ENCODE measurements around the gene CALD1. TPM values are rescaled to one million over a fixed set of nuclear protein-coding genes. Genes with fewer than 3 reads are reported as not detected.

CALD1 gene
- polyA plus RNA-seq, 1 donor (not counting 4 experiments of a cell fraction or from before 2014, with no cell fraction given) = 229 TPM

GRCh38 chr7:135012229-135012628 lies 232.8 kb downstream of the CALD1 start:
- no peak overlapping the region for H3K4me2 ChIP-seq (ENCODE audit: control insufficient read depth, extremely low read depth, insufficient read depth, low read depth, low read length)
- H3K4me3 ChIP-seq (ENCODE audit: control insufficient read depth in 2 of 3, extremely low read depth in 1 of 3, insufficient read depth in 2 of 3, low read depth in 1 of 3, low read length in 3 of 3) = no peak overlapping the region
- H3K79me2 ChIP-seq (ENCODE audit: control insufficient read depth, insufficient read depth, low read length) = no peaks in the 10 kb centered on the region
- H3K27ac ChIP-seq (ENCODE audit: control insufficient read depth, insufficient read depth, low read length) = no peak overlapping the region
- H3K27me3 ChIP-seq (ENCODE audit: control insufficient read depth, extremely low read depth, insufficient read depth, low read length) = no peaks in the 10 kb centered on the region
- no peaks in the 10 kb centered on the region for H3K4me1 ChIP-seq (ENCODE audit: control insufficient read depth, extremely low read depth, insufficient read depth, low read length)
- dilution Hi-C loops (cut with MboI; ENCODE audit: extremely low pct_ligation_motif_present, low sequenced_read_pairs) = no loop called here
- DNase-seq (ENCODE audit: low read depth, low spot score) (no peak), FAIRE-seq (no peak)
- no peaks in the 10 kb centered on the region for H3K9me1 ChIP-seq (ENCODE audit: control insufficient read depth, extremely low read depth, insufficient read depth, low read length)
- no peak overlapping the region for H2AFZ ChIP-seq (ENCODE audit: control insufficient read depth, low read length)
- no peaks in the 10 kb centered on the region for H4K20me1 ChIP-seq (ENCODE audit: control insufficient read depth, extremely low read depth, insufficient read depth, low read length)
- TF ChIP-seq CTCF (optimal IDR thresholded peaks at IDR 0.05 in 1 of 3, IDR thresholded peaks at IDR 0.05 in 1 of 3, conservative IDR thresholded peaks at IDR 0.05 in 1 of 3; ENCODE audit: extremely low read depth in 1 of 3, insufficient read depth in 2 of 3, low read length in 3 of 3) (no peak), EZH2 (IDR thresholded peaks at IDR 0.05; ENCODE audit: low read length) (no peak)
- H3K9me3 ChIP-seq (ENCODE audit: control insufficient read depth, low read depth, low read length) = no peaks in the 10 kb centered on the region
- no peaks in the 10 kb centered on the region for H3K36me3 ChIP-seq (ENCODE audit: control insufficient read depth in 2 of 2, extremely low read depth in 1 of 2, insufficient read depth in 2 of 2, low read length in 2 of 2)
- H3K9ac ChIP-seq (ENCODE audit: control insufficient read depth, extremely low read depth, insufficient read depth, low read length) = no peak overlapping the region

Small RNA genes within 50 kb of the gene (small RNA-seq; reads per million reads assigned to genes)
- gene TUBB3P2 (ENCODE audit: insufficient read length in 3 of 3, low read depth in 3 of 3, low replicate concordance in 1 of 3) = 0 reads per million in 3 experiments

Other genes with a start within 250 kb of the CALD1 start
- 0.15 to 0.48 TPM (median 0.28 TPM) in 3 replicates for gene AKR1B15, start 230.5 kb upstream of the CALD1 start, polyA plus RNA-seq
- 31.2 to 34.2 TPM (median 32.8 TPM) in 3 replicates for gene BPGM, start 132.8 kb upstream of the CALD1 start, polyA plus RNA-seq
- gene AGBL3, start 206.9 kb downstream of the CALD1 start, polyA plus RNA-seq = 0.53 to 0.97 TPM (median 0.57 TPM) in 3 replicates

Data from keratinocyte (primary cell).